ENCODE measurements around the gene SH3TC1.

Gene SH3TC1

GRCh38 chr4:8269535-8270417 is 70.7 kb downstream of the SH3TC1 start, which contains the start of gene HTRA3:
HTRA3 (plus strand) TSS chr4:8269754; CDS start chr4:8269969, 215 bp downstream.
- Histone ChIP-seq H3K4me1 (ENCODE audit: control insufficient read depth, insufficient read depth, low read length) (peaks cover 17% of the 10 kb centered on the region), H3K36me3 (ENCODE audit: control insufficient read depth, insufficient read depth, low read length) (no peaks in the 10 kb centered on the region), H3K9me3 (ENCODE audit: control insufficient read depth, insufficient read depth, low read depth, low read length) (no peaks in the 10 kb centered on the region), H3K9ac (ENCODE audit: low read length) (peak within 1 kb of the TSS; percentile 38), H3K27ac (ENCODE audit: low read depth, low read length) (no peak within 1 kb of the TSS), H3K27me3 (ENCODE audit: control insufficient read depth, insufficient read depth, low read length) (peaks cover 27% of the 10 kb centered on the region), H3K4me3 (ENCODE audit: low read depth, low read length) (peak within 1 kb of the TSS; percentile 63)

- peaks cover 17% of the 10 kb centered on the region for H3K4me1 ChIP-seq (ENCODE audit: control insufficient read depth, insufficient read depth, low read length)
- peak overlapping the region; percentile 63 for H3K4me3 ChIP-seq (ENCODE audit: low read depth, low read length)
- no peak overlapping the region for H3K27ac ChIP-seq (ENCODE audit: low read depth, low read length)
- H3K9ac ChIP-seq (ENCODE audit: low read length): no peak overlapping the region
- H3K27me3 ChIP-seq (ENCODE audit: control insufficient read depth, insufficient read depth, low read length): peaks cover 27% of the 10 kb centered on the region
- H3K36me3 ChIP-seq (ENCODE audit: control insufficient read depth, insufficient read depth, low read length): no peaks in the 10 kb centered on the region
- H3K9me3 ChIP-seq (ENCODE audit: control insufficient read depth, insufficient read depth, low read depth, low read length): no peaks in the 10 kb centered on the region
These were observed 71.3 kb downstream of the SH3TC1 start for GRCh38 chr4:8270418-8270771.

- Histone ChIP-seq H3K4me1 (ENCODE audit: control insufficient read depth, insufficient read depth, low read length) (peaks cover 17% of the 10 kb centered on the region), H3K27ac (ENCODE audit: low read depth, low read length) (no peak overlapping the region), H3K9ac (ENCODE audit: low read length) (no peak overlapping the region), H3K27me3 (ENCODE audit: control insufficient read depth, insufficient read depth, low read length) (peaks cover 27% of the 10 kb centered on the region), H3K4me3 (ENCODE audit: low read depth, low read length) (no peak overlapping the region), H3K9me3 (ENCODE audit: control insufficient read depth, insufficient read depth, low read depth, low read length) (no peaks in the 10 kb centered on the region), H3K36me3 (ENCODE audit: control insufficient read depth, insufficient read depth, low read length) (no peaks in the 10 kb centered on the region)
These were observed 72.1 kb downstream of the SH3TC1 start for GRCh38 chr4:8270912-8271815.

- Histone ChIP-seq H3K4me3 (ENCODE audit: low read depth, low read length) (no peak overlapping the region), H3K9me3 (ENCODE audit: control insufficient read depth, insufficient read depth, low read depth, low read length) (no peaks in the 10 kb centered on the region), H3K27ac (ENCODE audit: low read depth, low read length) (no peak overlapping the region), H3K36me3 (ENCODE audit: control insufficient read depth, insufficient read depth, low read length) (no peaks in the 10 kb centered on the region), H3K4me1 (ENCODE audit: control insufficient read depth, insufficient read depth, low read length) (peaks cover 15% of the 10 kb centered on the region), H3K27me3 (ENCODE audit: control insufficient read depth, insufficient read depth, low read length) (peaks cover 27% of the 10 kb centered on the region), H3K9ac (ENCODE audit: low read length) (no peak overlapping the region)
These were observed 72.7 kb downstream of the SH3TC1 start for GRCh38 chr4:8271821-8272220.

- Histone ChIP-seq H3K4me3 (ENCODE audit: low read depth, low read length) (no peak overlapping the region), H3K9ac (ENCODE audit: low read length) (no peak overlapping the region), H3K4me1 (ENCODE audit: control insufficient read depth, insufficient read depth, low read length) (peaks cover 12% of the 10 kb centered on the region), H3K27me3 (ENCODE audit: control insufficient read depth, insufficient read depth, low read length) (peaks cover 27% of the 10 kb centered on the region), H3K27ac (ENCODE audit: low read depth, low read length) (no peak overlapping the region), H3K9me3 (ENCODE audit: control insufficient read depth, insufficient read depth, low read depth, low read length) (no peaks in the 10 kb centered on the region), H3K36me3 (ENCODE audit: control insufficient read depth, insufficient read depth, low read length) (no peaks in the 10 kb centered on the region)
These were observed 73.7 kb downstream of the SH3TC1 start for GRCh38 chr4:8272472-8273428.

- no peak overlapping the region for H3K27ac ChIP-seq (ENCODE audit: low read depth, low read length)
- peaks cover 27% of the 10 kb centered on the region for H3K27me3 ChIP-seq (ENCODE audit: control insufficient read depth, insufficient read depth, low read length)
- H3K9ac ChIP-seq (ENCODE audit: low read length): no peak overlapping the region
- H3K4me3 ChIP-seq (ENCODE audit: low read depth, low read length): no peak overlapping the region
- H3K36me3 ChIP-seq (ENCODE audit: control insufficient read depth, insufficient read depth, low read length): no peaks in the 10 kb centered on the region
- no peaks in the 10 kb centered on the region for H3K9me3 ChIP-seq (ENCODE audit: control insufficient read depth, insufficient read depth, low read depth, low read length)
- peaks cover 12% of the 10 kb centered on the region for H3K4me1 ChIP-seq (ENCODE audit: control insufficient read depth, insufficient read depth, low read length)
These were observed 74.4 kb downstream of the SH3TC1 start for GRCh38 chr4:8273450-8273849.

GRCh38 chr4:8274066-8274652 is 75.1 kb downstream of the SH3TC1 start:
- no peak overlapping the region for H3K9ac ChIP-seq (ENCODE audit: low read length)
- H3K27ac ChIP-seq (ENCODE audit: low read depth, low read length): no peak overlapping the region
- no peaks in the 10 kb centered on the region for H3K9me3 ChIP-seq (ENCODE audit: control insufficient read depth, insufficient read depth, low read depth, low read length)
- H3K36me3 ChIP-seq (ENCODE audit: control insufficient read depth, insufficient read depth, low read length): no peaks in the 10 kb centered on the region
- H3K4me1 ChIP-seq (ENCODE audit: control insufficient read depth, insufficient read depth, low read length): peaks cover 10% of the 10 kb centered on the region
- no peak overlapping the region for H3K4me3 ChIP-seq (ENCODE audit: low read depth, low read length)
- H3K27me3 ChIP-seq (ENCODE audit: control insufficient read depth, insufficient read depth, low read length): peaks cover 27% of the 10 kb centered on the region

- Histone ChIP-seq H3K27ac (ENCODE audit: low read depth, low read length) (no peak overlapping the region), H3K4me3 (ENCODE audit: low read depth, low read length) (no peak overlapping the region), H3K4me1 (ENCODE audit: control insufficient read depth, insufficient read depth, low read length) (peaks cover 7% of the 10 kb centered on the region), H3K9me3 (ENCODE audit: control insufficient read depth, insufficient read depth, low read depth, low read length) (no peaks in the 10 kb centered on the region), H3K27me3 (ENCODE audit: control insufficient read depth, insufficient read depth, low read length) (peaks cover 22% of the 10 kb centered on the region), H3K36me3 (ENCODE audit: control insufficient read depth, insufficient read depth, low read length) (no peaks in the 10 kb centered on the region), H3K9ac (ENCODE audit: low read length) (no peak overlapping the region)
These were observed 75.9 kb downstream of the SH3TC1 start for GRCh38 chr4:8274765-8275547.

GRCh38 chr4:8275548-8275910 is 76.4 kb downstream of the SH3TC1 start:
- Histone ChIP-seq H3K27ac (ENCODE audit: low read depth, low read length) (no peak overlapping the region), H3K9ac (ENCODE audit: low read length) (no peak overlapping the region), H3K9me3 (ENCODE audit: control insufficient read depth, insufficient read depth, low read depth, low read length) (no peaks in the 10 kb centered on the region), H3K4me1 (ENCODE audit: control insufficient read depth, insufficient read depth, low read length) (peaks cover 3% of the 10 kb centered on the region; the same call in 1 of the 2 replicates), H3K36me3 (ENCODE audit: control insufficient read depth, insufficient read depth, low read length) (no peaks in the 10 kb centered on the region), H3K4me3 (ENCODE audit: low read depth, low read length) (no peak overlapping the region), H3K27me3 (ENCODE audit: control insufficient read depth, insufficient read depth, low read length) (peaks cover 16% of the 10 kb centered on the region)

Data from HUES6 (cell line).